Pancreas (tissue), 10 donors: ENCODE data around the gene CLDN22. TPM values are rescaled to one million over a fixed set of nuclear protein-coding genes. Genes with fewer than 3 reads are reported as not detected.

Source experiments
- ATAC-seq, 4 donors: fragments of 200-7000 bp; cut with Tn5 transposase; one replicate each; pipeline versions ENCODE4 v1.8.0 to v1.9.1; 2020; ENCODE audit warnings: mild to moderate bottlenecking in 4 of 4, moderate library complexity in 4 of 4
- DNase-seq, 6 donors: peaks; one replicate each; pipeline ENCODE4 v3.0.0-alpha.2; 2020
- FAIRE-seq: peaks from 2 replicates; lab custom pipeline; 2012; peaks lifted over from hg19 to GRCh38; lab: Jason Lieb, UNC
- H3K27ac ChIP-seq, 4 donors: fragments of 200-600 bp; sonication (generic); 1 replicate in 3 of 4; 2 replicates in 1 of 4; pipeline versions ENCODE4 v1.5.0 to v1.8.0; 2020
- H3K27me3 ChIP-seq, 4 donors: fragments of 200-600 bp; one replicate each; pipeline ENCODE4 v1.8.0; 2021
- H3K36me3 ChIP-seq, 3 donors: fragments of 200-600 bp; sonication (generic) in 1 of 3; one replicate each; pipeline versions ENCODE4 v1.5.0 to v1.8.0; 2020 to 2021
- H3K4me1 ChIP-seq, 3 donors: fragments of 200-600 bp; one replicate each; pipeline ENCODE4 v1.8.0; 2021
- H3K4me3 ChIP-seq, 4 donors: fragments of 200-600 bp; sonication (generic) in 2 of 4; one replicate each; pipeline versions ENCODE4 v1.5.0 to v1.8.0; 2020 to 2021
- H3K9me3 ChIP-seq, 4 donors: fragments of 200-600 bp; one replicate each; pipeline ENCODE4 v1.8.0; 2021
- CTCF ChIP-seq, 4 donors: fragments of 200-600 bp; sonication (generic) in 3 of 4; IDR thresholded peaks; one replicate each; pipeline versions ENCODE4 v1.5.0 to v1.8.0; 2021; ENCODE audit warnings: antibody characterized with exemption in 4 of 4
- WGBS, 2 donors: extraction: QIAGEN DNeasy Blood & Tissue Kit; methylation state at CpG; one replicate each; pipeline ENCODE4 v1.1.7; 2013; 5-methylcytosine and 5-hydroxymethylcytosine counted together
- intact Hi-C, 3 donors: fragments of 100-400 bp; cut with DNase I; formaldehyde crosslinking; loops; one replicate each; pipeline versions ENCODE4 v1.11.1 to v1.14.2; 2022
- polyA plus RNA-seq, 2 donors: library from polyadenylated mRNA; stranded (reverse); fragments of 200-250 nt; gene quantifications; one replicate each; pipeline ENCODE4 v1.2.3, GENCODE V29; 2013
- total RNA-seq, 6 donors: library from RNA; stranded (reverse); fragmentation: NEBNext Ultra II Directional in 4 of 6; extraction: Animal tissue kit (Norgen Biotek cat#: 25700) in 4 of 6; gene quantifications; one replicate each; pipeline versions ENCODE4 v1.2.1 to v1.2.4, GENCODE V29; 2021 to 2023
- donor health status: healthy with polysubstance abuse.
- donor health status: DM: no; HTN: no; CAD: no; lungs with moderate emphysema.
- donor health status: DM: no; HTN: no; CAD: no.
- donor health status: control.
- donor health status: control.
- donor health status: Bipolar disorder and iron deficiency.
- donor health status: DM: yes; HTN: yes; CAD: no.
- donor health status: DM: no; HTN: no; CAD: no.
- donor health status: DM: no; HTN: no; CAD: no.
- donor health status: DM: yes; HTN: yes; CAD: no.

The CLDN22 gene
- total and polyA plus RNA-seq, 8 donors = 0.02 TPM; not detected in 7

- Histone ChIP-seq H3K9me3 (no peaks in the 10 kb centered on the region), H3K27me3 (no peaks in the 10 kb centered on the region), H3K27ac (no peak overlapping the region), H3K36me3 (peaks cover 0 to 23% (median 10%) of the 10 kb centered on the region in 3 donors), H3K4me1 (no peaks in the 10 kb centered on the region), H3K4me3 (no peak overlapping the region)
- intact Hi-C loops = no loop called here
- DNase-seq (no peak), ATAC-seq (no peak), FAIRE-seq (no peak)
- TF ChIP-seq CTCF (IDR thresholded peaks at IDR 0.05) = no peak
- 94 to 95% methylated on average over 5 of the region's 5 CpGs for WGBS, 2 donors
Measured at GRCh38 chr4:183289688-183290087, 30.4 kb downstream of the CLDN22 start.

DNA sequence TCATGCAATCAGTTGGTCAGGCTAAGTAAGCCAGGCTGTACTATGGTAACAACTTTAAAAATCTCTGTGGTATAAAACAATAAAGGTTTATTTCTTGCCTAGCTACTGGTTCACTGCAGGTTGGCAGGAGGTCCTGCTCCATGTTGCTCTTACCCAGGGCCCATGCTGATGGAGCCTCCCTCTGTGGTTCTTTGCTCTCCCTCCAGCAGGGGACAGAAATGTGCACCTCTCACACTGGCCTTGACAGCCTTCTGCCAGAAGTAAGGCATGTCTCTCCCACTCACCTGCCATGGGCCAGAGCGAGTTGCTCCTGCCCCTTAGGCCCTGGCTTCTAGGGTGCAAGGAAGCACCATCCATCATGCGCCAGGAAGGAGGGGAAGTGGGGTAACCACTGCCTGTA, 31.1 kb downstream of the CLDN22 start:
- FAIRE-seq (no peak), ATAC-seq (no peak), DNase-seq (no peak)
- intact Hi-C loops = no loop called here
- TF ChIP-seq CTCF (IDR thresholded peaks at IDR 0.05) = no peak
- Histone ChIP-seq H3K36me3 (peaks cover 0 to 23% (median 10%) of the 10 kb centered on the region in 3 donors), H3K4me3 (no peak overlapping the region), H3K9me3 (no peaks in the 10 kb centered on the region), H3K27ac (no peak overlapping the region), H3K27me3 (no peaks in the 10 kb centered on the region), H3K4me1 (no peaks in the 10 kb centered on the region)
- 94 to 97% methylated on average over 2 of the region's 2 CpGs for WGBS, 2 donors

DNA sequence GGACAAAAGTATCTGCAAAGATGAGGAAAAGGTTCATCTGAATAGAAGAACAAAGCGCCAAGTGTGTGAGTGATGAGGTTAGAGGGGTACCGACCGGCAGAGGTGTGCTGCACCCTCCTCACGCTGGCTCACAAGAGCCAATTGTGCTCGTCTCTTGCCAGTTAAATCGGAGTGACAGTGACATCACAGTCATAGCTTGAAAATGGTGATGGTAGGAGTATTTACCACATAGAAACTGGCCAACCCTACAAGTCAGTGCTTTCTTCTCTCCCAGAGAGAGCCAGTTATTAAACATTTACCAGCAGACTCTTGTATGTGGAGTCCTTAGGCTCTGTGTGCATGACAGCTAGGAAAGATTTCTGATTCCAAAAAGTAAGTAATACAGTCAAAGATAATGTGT, 32.4 kb downstream of the CLDN22 start:
- intact Hi-C loops = no loop called here
- no peak for DNase-seq
- Histone ChIP-seq H3K4me1 (no peaks in the 10 kb centered on the region), H3K27me3 (no peaks in the 10 kb centered on the region), H3K4me3 (no peak overlapping the region), H3K36me3 (peaks cover 0 to 31% (median 10%) of the 10 kb centered on the region in 3 donors), H3K27ac (no peak overlapping the region), H3K9me3 (no peaks in the 10 kb centered on the region)
- ATAC-seq = peak in 1 of 4 donors; percentile 28
- no peak for FAIRE-seq
- no peak for TF ChIP-seq CTCF (IDR thresholded peaks at IDR 0.05)
- 73 to 81% methylated on average over 6 of the region's 6 CpGs for WGBS, 2 donors

- Histone ChIP-seq H3K4me3 (no peak overlapping the region), H3K27me3 (no peaks in the 10 kb centered on the region), H3K27ac (peak overlapping the region in 1 of 4 donors; percentile 12), H3K9me3 (no peaks in the 10 kb centered on the region), H3K36me3 (peaks cover 0 to 33% (median 10%) of the 10 kb centered on the region in 3 donors), H3K4me1 (peaks cover 0 to 1% (median 0%) of the 10 kb centered on the region in 3 donors)
- no peak for DNase-seq
- intact Hi-C loops = no loop called here
- no peak for FAIRE-seq
- peak in 1 of 4 donors; percentile 28 for ATAC-seq
- WGBS, 2 donors = 51 to 54% methylated on average over 2 of the region's 2 CpGs
- no peak for TF ChIP-seq CTCF (IDR thresholded peaks at IDR 0.05)
Measured at GRCh38 chr4:183287309-183287659, 32.8 kb downstream of the CLDN22 start.

GRCh38 chr4:183286590-183287308, 33.3 kb downstream of the CLDN22 start:
- peaks cover 0 to 33% (median 10%) of the 10 kb centered on the region in 3 donors for H3K36me3 ChIP-seq
- no peaks in the 10 kb centered on the region for H3K27me3 ChIP-seq
- H3K27ac ChIP-seq = peak overlapping the region in 1 of 4 donors; percentile 12
- FAIRE-seq = no peak
- ATAC-seq = peak in 2 of 4 donors; percentile 20 to 38
- no peak overlapping the region for H3K4me3 ChIP-seq
- intact Hi-C loops = no loop called here
- no peaks in the 10 kb centered on the region for H3K9me3 ChIP-seq
- H3K4me1 ChIP-seq = peaks cover 0 to 6% (median 0%) of the 10 kb centered on the region in 3 donors
- WGBS, 2 donors = 93 to 96% methylated on average over 11 of the region's 11 CpGs
- no peak for DNase-seq
- TF ChIP-seq CTCF (IDR thresholded peaks at IDR 0.05) = no peak
